ENCODE data around the gene NDUFS7. TPM values are rescaled to one million over a fixed set of nuclear protein-coding genes. Genes with fewer than 3 reads are reported as not detected.

NDUFS7 gene
- total RNA-seq, 2 donors from 2014 or later, result 147 to 202 TPM

DNA sequence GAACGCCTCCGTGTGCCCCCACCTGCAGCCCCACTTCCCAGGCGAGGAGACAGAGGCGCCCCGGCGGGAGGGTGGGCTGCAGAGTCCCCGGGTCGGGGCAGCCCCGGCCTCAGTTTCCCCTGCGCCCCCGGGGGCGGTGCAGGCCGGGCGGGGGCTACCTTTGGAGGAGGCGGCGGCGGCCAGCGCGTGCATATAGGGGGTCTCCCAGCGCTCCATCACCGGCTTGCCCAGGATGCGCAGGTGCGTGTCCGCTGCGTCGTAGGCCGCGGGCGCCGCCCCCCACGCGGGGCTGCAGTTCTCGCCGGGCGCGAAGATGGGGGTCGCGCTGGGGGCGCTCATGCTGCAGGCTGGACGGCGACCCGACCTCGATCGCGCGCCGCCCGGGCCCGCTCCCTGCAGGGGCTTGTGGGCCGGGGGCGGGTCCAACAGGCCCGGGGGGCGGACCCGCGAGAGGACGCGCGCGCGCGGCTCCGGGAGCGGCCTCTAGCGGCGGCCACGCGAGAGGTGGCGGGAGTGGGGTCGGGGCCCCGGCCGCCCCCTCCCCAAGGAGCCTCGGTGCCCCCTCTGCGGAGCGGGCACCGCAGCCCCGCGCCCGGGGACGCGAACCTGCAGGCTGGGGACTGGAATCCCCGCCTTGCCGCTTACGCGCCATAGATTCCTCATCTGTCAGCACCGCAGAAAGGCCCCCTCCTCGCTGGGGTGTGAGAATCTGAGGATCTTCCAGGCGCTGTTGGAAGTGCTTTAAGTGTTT lies 17.6 kb downstream of the NDUFS7 start, which contains the start of gene GAMT:
Gene GAMT (minus strand): TSS at position 405 of the 751 bp plus-strand sequence. CDS start 66 bp downstream, at position 339.
- WGBS, result 2% methylated on average over 49 of the region's 87 CpGs
- DNase-seq (ENCODE audit: low spot score), result no peak
- Histone ChIP-seq H3K4me1 (replicated peaks) (peaks cover 9% of the 10 kb centered on the region), H3K36me3 (no peaks in the 10 kb centered on the region), H3K27ac (peak within 1 kb of the TSS; percentile 53 to 56), H3K4me3 (peak within 1 kb of the TSS; percentile 65 to 66), H3K27me3 (replicated peaks; ENCODE audit: insufficient read depth) (no peaks in the 10 kb centered on the region), H3K9me3 (no peaks in the 10 kb centered on the region)
- intact Hi-C loops (cut with DNase I), result loop anchor here (10.0 kb wide), 2 partner anchors 87 to 127 kb away; partner anchors contain the start of gene FAM174C
- TF ChIP-seq, protein P1, sequence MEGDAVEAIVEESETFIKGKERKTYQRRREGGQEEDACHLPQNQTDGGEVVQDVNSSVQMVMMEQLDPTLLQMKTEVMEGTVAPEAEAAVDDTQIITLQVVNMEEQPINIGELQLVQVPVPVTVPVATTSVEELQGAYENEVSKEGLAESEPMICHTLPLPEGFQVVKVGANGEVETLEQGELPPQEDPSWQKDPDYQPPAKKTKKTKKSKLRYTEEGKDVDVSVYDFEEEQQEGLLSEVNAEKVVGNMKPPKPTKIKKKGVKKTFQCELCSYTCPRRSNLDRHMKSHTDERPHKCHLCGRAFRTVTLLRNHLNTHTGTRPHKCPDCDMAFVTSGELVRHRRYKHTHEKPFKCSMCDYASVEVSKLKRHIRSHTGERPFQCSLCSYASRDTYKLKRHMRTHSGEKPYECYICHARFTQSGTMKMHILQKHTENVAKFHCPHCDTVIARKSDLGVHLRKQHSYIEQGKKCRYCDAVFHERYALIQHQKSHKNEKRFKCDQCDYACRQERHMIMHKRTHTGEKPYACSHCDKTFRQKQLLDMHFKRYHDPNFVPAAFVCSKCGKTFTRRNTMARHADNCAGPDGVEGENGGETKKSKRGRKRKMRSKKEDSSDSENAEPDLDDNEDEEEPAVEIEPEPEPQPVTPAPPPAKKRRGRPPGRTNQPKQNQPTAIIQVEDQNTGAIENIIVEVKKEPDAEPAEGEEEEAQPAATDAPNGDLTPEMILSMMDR (IDR thresholded peaks at IDR 0.05), result peak; percentile 34 to 72 (median 60)
- no peak for TF ChIP-seq POLR2AphosphoS5 (IDR thresholded peaks at IDR 0.05)
- no peak for TF ChIP-seq POLR2A (IDR thresholded peaks at IDR 0.05)

DNA sequence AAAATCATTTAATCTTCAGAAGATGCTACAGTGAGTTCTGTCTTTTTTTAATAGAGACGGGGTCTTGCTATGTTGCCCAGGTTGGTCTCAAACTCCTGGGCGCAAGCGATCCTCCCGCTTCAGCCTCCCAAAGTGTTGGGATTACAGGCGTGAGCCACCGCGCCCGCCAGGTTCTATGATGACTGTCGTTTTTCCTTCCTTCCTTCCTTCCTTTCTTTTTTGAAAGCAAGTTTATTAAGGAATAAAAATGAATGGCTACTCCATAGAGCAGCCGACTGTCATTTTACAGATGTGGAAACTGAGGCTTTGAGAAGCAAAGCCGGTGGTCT lies 18.1 kb downstream of the NDUFS7 start:
- WGBS, result 66% methylated on average over 11 of the region's 11 CpGs
- no peak for DNase-seq (ENCODE audit: low spot score)
- peak overlapping the region in 1 of 2 donors; percentile 65 for H3K4me3 ChIP-seq
- intact Hi-C loops (cut with DNase I), result loop anchor here (10.0 kb wide), 2 partner anchors 87 to 127 kb away; partner anchors contain the start of gene FAM174C
- TF ChIP-seq, protein P1 (IDR thresholded peaks at IDR 0.05), result no peak
- no peak for TF ChIP-seq POLR2AphosphoS5 (IDR thresholded peaks at IDR 0.05)
- TF ChIP-seq POLR2A (IDR thresholded peaks at IDR 0.05), result no peak
- H3K27ac ChIP-seq, result peak overlapping the region; percentile 53 to 56
- no peaks in the 10 kb centered on the region for H3K27me3 ChIP-seq (replicated peaks; ENCODE audit: insufficient read depth)
- H3K9me3 ChIP-seq, result no peaks in the 10 kb centered on the region
- peaks cover 9% of the 10 kb centered on the region for H3K4me1 ChIP-seq (replicated peaks)
- no peaks in the 10 kb centered on the region for H3K36me3 ChIP-seq

DNA sequence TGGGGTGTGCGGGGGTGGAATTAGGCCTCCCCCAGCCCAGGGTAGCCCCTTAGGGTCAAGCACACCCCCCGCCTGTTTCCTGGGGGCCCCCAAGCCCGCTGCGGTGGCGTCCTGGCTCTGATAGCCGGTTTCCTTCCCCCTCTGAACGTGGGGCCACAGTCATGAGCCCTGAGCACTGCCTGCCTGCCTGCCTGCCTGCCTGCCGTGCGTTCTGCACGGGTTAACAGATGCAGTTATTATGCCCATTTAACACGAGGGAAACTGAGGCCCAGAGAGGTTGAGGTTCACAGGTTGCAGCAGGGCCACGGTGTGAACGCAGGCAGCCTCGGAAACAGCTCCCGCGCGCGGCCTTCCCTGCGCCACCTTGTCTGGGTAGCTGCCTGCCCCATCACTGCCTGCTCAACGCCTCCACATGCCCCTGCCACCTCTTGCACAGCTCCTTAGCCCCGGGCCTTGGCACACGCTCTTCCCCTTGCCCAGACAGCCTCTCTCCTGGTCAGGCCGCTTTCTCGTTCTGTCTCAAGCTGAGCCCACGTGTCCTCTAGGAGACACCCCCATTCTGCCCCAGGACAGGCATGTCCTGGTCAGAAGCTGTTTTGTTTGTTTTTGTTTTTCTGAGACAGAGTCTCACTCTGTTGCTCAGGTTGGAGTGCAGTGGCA lies 18.8 kb downstream of the NDUFS7 start:
- H3K4me3 ChIP-seq, result no peak overlapping the region
- 46% methylated on average over 24 of the region's 25 CpGs for WGBS
- H3K9me3 ChIP-seq, result no peaks in the 10 kb centered on the region
- TF ChIP-seq POLR2A (IDR thresholded peaks at IDR 0.05), result no peak
- TF ChIP-seq, protein P1 (IDR thresholded peaks at IDR 0.05), result no peak
- no peak for TF ChIP-seq POLR2AphosphoS5 (IDR thresholded peaks at IDR 0.05)
- no peaks in the 10 kb centered on the region for H3K27me3 ChIP-seq (replicated peaks; ENCODE audit: insufficient read depth)
- no peaks in the 10 kb centered on the region for H3K36me3 ChIP-seq
- DNase-seq (ENCODE audit: low spot score), result peak; percentile 53
- H3K27ac ChIP-seq, result peak overlapping the region; percentile 25 to 27
- H3K4me1 ChIP-seq (replicated peaks), result peaks cover 9% of the 10 kb centered on the region
- intact Hi-C loops (cut with DNase I), result loop anchor here (10.0 kb wide), 2 partner anchors 88 to 128 kb away; partner anchors contain the start of gene FAM174C

DNA sequence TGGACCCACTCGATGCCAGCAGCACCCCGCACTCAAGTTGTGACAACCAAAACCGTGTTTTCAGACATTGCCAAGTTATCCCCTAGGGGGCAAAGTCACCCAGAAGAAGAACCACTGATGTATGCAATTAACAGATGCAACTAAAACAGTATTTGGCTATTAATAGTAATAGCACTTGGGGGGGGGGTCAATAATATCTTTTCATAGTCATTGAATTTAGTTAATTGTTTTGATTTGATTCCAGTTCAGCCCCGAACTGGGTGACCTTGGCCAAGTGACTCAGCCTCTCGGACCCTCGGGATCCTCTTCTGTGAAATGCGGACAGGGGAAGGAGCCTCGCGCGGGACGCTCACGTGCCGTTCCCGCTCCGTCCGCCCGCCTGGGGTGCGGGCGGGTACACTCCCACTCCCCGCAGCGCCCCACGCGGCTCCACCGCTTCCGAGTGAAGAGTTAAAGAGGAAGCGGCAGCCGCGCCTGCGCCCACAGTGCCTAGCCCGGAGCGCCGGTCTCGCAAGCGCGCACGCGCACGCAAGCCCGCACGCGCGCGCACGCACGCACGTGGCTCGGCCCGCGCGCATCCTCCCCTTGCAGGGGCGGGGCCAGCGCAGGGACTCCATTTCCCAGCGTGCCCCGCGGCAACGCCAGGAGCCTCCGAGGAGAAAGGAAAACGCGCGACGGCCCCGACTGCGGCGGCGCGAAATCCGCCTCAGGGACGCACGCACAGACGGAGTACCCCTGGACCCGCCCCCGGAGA lies 23.2 kb downstream of the NDUFS7 start:
- intact Hi-C loops (cut with DNase I), result loop anchor here (10.0 kb wide), 2 partner anchors 92 to 132 kb away; partner anchors contain the start of gene FAM174C
- no peaks in the 10 kb centered on the region for H3K27me3 ChIP-seq (replicated peaks; ENCODE audit: insufficient read depth)
- H3K27ac ChIP-seq, result peak overlapping the region; percentile 90 to 96
- DNase-seq (ENCODE audit: low spot score), result peak; percentile 99
- no peaks in the 10 kb centered on the region for H3K9me3 ChIP-seq
- under 1% methylated on average over 69 of the region's 72 CpGs for WGBS
- no peaks in the 10 kb centered on the region for H3K36me3 ChIP-seq
- H3K4me3 ChIP-seq, result peak overlapping the region; percentile 47 to 95
- H3K4me1 ChIP-seq (replicated peaks), result peaks cover 34% of the 10 kb centered on the region
- TF ChIP-seq, protein P1 (IDR thresholded peaks at IDR 0.05), result peak in 3 of 4 experiments; percentile 44 to 50 (median 48)
- peak; percentile 54 for TF ChIP-seq POLR2A (IDR thresholded peaks at IDR 0.05)
- peak; percentile 85 for TF ChIP-seq POLR2AphosphoS5 (IDR thresholded peaks at IDR 0.05)

Measured in prostate gland (tissue), 2 donors.